KMS-11 (cell line): ENCODE data around the gene HBB.

ENCODE experiments used
- H2AFZ ChIP-seq: fragments of 200-600 bp; sonication (generic); 2 replicates; pipeline ENCODE4 v1.6.1; 2016; ENCODE audit warnings: antibody characterized with exemption, mixed run types, low read depth
- H3K27ac ChIP-seq: fragments of 200-600 bp; sonication (generic); 2 replicates; pipeline ENCODE4 v1.6.1; 2016; ENCODE audit warnings: mild to moderate bottlenecking, mixed run types
- H3K27me3 ChIP-seq: fragments of 200-600 bp; sonication (generic); 2 replicates; pipeline ENCODE4 v1.6.1; 2017; ENCODE audit warnings: mild to moderate bottlenecking, low read depth, mixed run types, moderate library complexity; ENCODE audit not compliant: insufficient read depth
- H3K36me3 ChIP-seq: fragments of 200-600 bp; sonication (generic); 2 replicates; pipeline ENCODE4 v1.6.1; 2017; ENCODE audit warnings: mild to moderate bottlenecking, mixed run types; ENCODE audit not compliant: insufficient read depth
- H3K4me1 ChIP-seq: fragments of 200-600 bp; sonication (generic); 2 replicates; pipeline ENCODE4 v1.6.1; 2016; ENCODE audit warnings: mild to moderate bottlenecking, low read depth, mixed run types; ENCODE audit not compliant: poor library complexity, severe bottlenecking
- H3K4me2 ChIP-seq: fragments of 200-600 bp; sonication (generic); 2 replicates; pipeline ENCODE4 v1.7.0; 2016; ENCODE audit warnings: mild to moderate bottlenecking, mixed run types
- H3K4me3 ChIP-seq: fragments of 200-600 bp; sonication (generic); IDR thresholded peaks from 2 replicates; pipeline ENCODE4 v1.6.1; 2017; ENCODE audit warnings: low read depth, low read length, mixed read lengths; ENCODE audit not compliant: insufficient read depth
- H3K79me2 ChIP-seq: fragments of 200-600 bp; sonication (generic); 2 replicates; pipeline ENCODE4 v1.6.1; 2016; ENCODE audit warnings: low read depth, mixed run types; ENCODE audit not compliant: insufficient read depth
- H3K9ac ChIP-seq: fragments of 200-600 bp; sonication (generic); 2 replicates; pipeline ENCODE4 v1.6.1; 2016; ENCODE audit warnings: mild to moderate bottlenecking, mixed run types
- H4K20me1 ChIP-seq: fragments of 200-600 bp; sonication (generic); 2 replicates; pipeline ENCODE4 v1.6.1; 2016; ENCODE audit warnings: mild to moderate bottlenecking, mixed run types; ENCODE audit not compliant: insufficient read depth
- CTCF ChIP-seq: fragments of 200-600 bp; sonication (generic); conservative IDR thresholded peaks from 2 replicates; pipeline ENCODE4 v1.6.1; 2017; ENCODE audit warnings: low read depth, mild to moderate bottlenecking, antibody characterized with exemption, low read length, moderate library complexity, mixed read lengths

HBB gene

GRCh38 chr11:5235364-5236095 lies 8.7 kb upstream of the HBB start:
- Histone ChIP-seq H3K27me3 (no peaks in the 10 kb centered on the region), H2AFZ (no peak overlapping the region), H4K20me1 (no peaks in the 10 kb centered on the region)

DNA sequence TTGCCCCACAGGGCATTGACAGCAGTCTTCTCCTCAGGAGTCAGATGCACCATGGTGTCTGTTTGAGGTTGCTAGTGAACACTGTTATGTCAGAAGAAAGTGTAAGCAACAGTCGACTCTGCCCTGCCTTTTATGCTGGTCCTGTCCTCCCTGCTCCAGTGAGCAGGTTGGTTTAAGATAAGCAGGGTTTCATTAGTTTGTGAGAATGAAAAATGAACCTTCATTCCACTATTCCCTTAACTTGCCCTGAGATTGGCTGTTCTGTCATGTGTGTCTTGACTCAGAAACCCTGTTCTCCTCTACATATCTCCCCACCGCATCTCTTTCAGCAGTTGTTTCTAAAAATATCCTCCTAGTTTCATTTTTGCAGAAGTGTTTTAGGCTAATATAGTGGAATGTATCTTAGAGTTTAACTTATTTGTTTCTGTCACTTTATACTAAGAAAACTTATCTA lies 7.5 kb upstream of the HBB start, which contains the start of gene HBD:
Gene HBD (minus strand): TSS at position 103 of the 454 bp plus-strand sequence. CDS start 50 bp downstream, at position 53.
- peak within 1 kb of the TSS; percentile 74 for H3K27ac ChIP-seq
- H3K79me2 ChIP-seq = no peaks in the 10 kb centered on the region
- H3K27me3 ChIP-seq = no peaks in the 10 kb centered on the region
- no peaks in the 10 kb centered on the region for H4K20me1 ChIP-seq
- peak within 1 kb of the TSS; percentile 69 for H3K4me2 ChIP-seq
- peak within 1 kb of the TSS; percentile 29; the same call in 1 of the 2 replicates for H3K9ac ChIP-seq
- no peak for TF ChIP-seq CTCF
- H3K4me3 ChIP-seq = no peak within 1 kb of the TSS
- H2AFZ ChIP-seq = peak within 1 kb of the TSS; percentile 41
- H3K36me3 ChIP-seq = no peaks in the 10 kb centered on the region
- H3K4me1 ChIP-seq = peaks cover 64% of the 10 kb centered on the region

More at GRCh38 chr11:5235364-5236095, 8.7 kb upstream of the HBB start:
- peaks cover 53% of the 10 kb centered on the region for H3K4me1 ChIP-seq
- H3K4me2 ChIP-seq = peak overlapping the region; percentile 69
- no peaks in the 10 kb centered on the region for H3K36me3 ChIP-seq
- TF ChIP-seq CTCF = no peak
- H3K4me3 ChIP-seq = no peak overlapping the region
- H3K79me2 ChIP-seq = no peaks in the 10 kb centered on the region
- no peak overlapping the region for H3K27ac ChIP-seq
- no peak overlapping the region for H3K9ac ChIP-seq

GRCh38 chr11:5233307-5233706 lies 6.4 kb upstream of the HBB start:
- Histone ChIP-seq H3K4me1 (peaks cover 75% of the 10 kb centered on the region), H3K9ac (no peak overlapping the region), H3K27ac (peak overlapping the region; percentile 74), H3K79me2 (no peaks in the 10 kb centered on the region), H3K4me3 (no peak overlapping the region), H3K27me3 (no peaks in the 10 kb centered on the region), H3K4me2 (peak overlapping the region; percentile 69; the same call in 1 of the 2 replicates), H4K20me1 (no peaks in the 10 kb centered on the region), H3K36me3 (no peaks in the 10 kb centered on the region), H2AFZ (no peak overlapping the region)
- no peak for TF ChIP-seq CTCF

GRCh38 chr11:5232821-5233220 lies 6.0 kb upstream of the HBB start:
- Histone ChIP-seq H3K9ac (no peak overlapping the region), H2AFZ (no peak overlapping the region), H3K4me3 (no peak overlapping the region), H3K4me1 (peaks cover 80% of the 10 kb centered on the region), H3K27me3 (no peaks in the 10 kb centered on the region), H3K4me2 (no peak overlapping the region; the same call in 1 of the 2 replicates), H3K36me3 (no peaks in the 10 kb centered on the region), H3K79me2 (no peaks in the 10 kb centered on the region), H4K20me1 (no peaks in the 10 kb centered on the region), H3K27ac (no peak overlapping the region)
- TF ChIP-seq CTCF = no peak
